Aorta (tissue), 5 donors: ENCODE data around the gene THSD4. TPM values are rescaled to one million over a fixed set of nuclear protein-coding genes. Genes with fewer than 3 reads are reported as not detected.

Experiments used
- ATAC-seq: fragments of 200-7000 bp; cut with Tn5 transposase; one replicate; pipeline ENCODE4 v1.9.1; 2022; ENCODE audit warnings: moderate library complexity; ENCODE audit not compliant: low FRiP score
- DNase-seq, 2 donors: peaks; one replicate each; pipeline ENCODE4 v3.0.0-alpha.2; 2020
- H3K27ac ChIP-seq, 2 donors: one replicate each; pipeline ENCODE4 v1.5.1; 2013; ENCODE audit warnings: low read length in 2 of 2, mild to moderate bottlenecking in 2 of 2, moderate library complexity in 2 of 2, control low read depth in 1 of 2, inconsistent platforms in 1 of 2, low read depth in 1 of 2
- H3K27me3 ChIP-seq, 2 donors: one replicate each; pipeline ENCODE4 v1.6.1; 2013; ENCODE audit warnings: control low read depth in 1 of 2, low read length in 1 of 2, mild to moderate bottlenecking in 1 of 2, moderate library complexity in 1 of 2; ENCODE audit not compliant: insufficient read depth in 2 of 2, control insufficient read depth in 1 of 2
- H3K36me3 ChIP-seq, 2 donors: one replicate each; pipeline ENCODE4 v1.6.1; 2013; ENCODE audit warnings: control low read depth in 1 of 2, low read length in 1 of 2, mild to moderate bottlenecking in 1 of 2; ENCODE audit not compliant: insufficient read depth in 2 of 2, control insufficient read depth in 1 of 2
- H3K4me1 ChIP-seq, 2 donors: one replicate each; pipeline ENCODE4 v1.6.1; 2013; ENCODE audit warnings: low read length in 2 of 2, control low read depth in 1 of 2, mild to moderate bottlenecking in 1 of 2, moderate library complexity in 1 of 2; ENCODE audit not compliant: insufficient read depth in 2 of 2, control insufficient read depth in 1 of 2
- H3K4me3 ChIP-seq, 2 donors: one replicate each; pipeline ENCODE4 v1.5.1; 2013; ENCODE audit warnings: low read length in 2 of 2, control low read depth in 1 of 2, mild to moderate bottlenecking in 1 of 2
- H3K9me3 ChIP-seq: one replicate; pipeline ENCODE4 v1.6.1; 2013; ENCODE audit warnings: mild to moderate bottlenecking, low read length; ENCODE audit not compliant: control insufficient read depth
- WGBS, 2 donors: extraction: QIAGEN DNeasy Blood & Tissue Kit; methylation state at CpG; one replicate each; pipeline ENCODE4 v1.1.7; 2013; 5-methylcytosine and 5-hydroxymethylcytosine counted together
- intact Hi-C, 2 donors: fragments of 100-400 bp; cut with DNase I; formaldehyde crosslinking; loops; one replicate each; pipeline versions ENCODE4 v1.14.2 to v1.15.0; 2022
- polyA plus RNA-seq, 2 donors: library from polyadenylated mRNA; stranded (reverse); fragments of 200-250 nt; gene quantifications; one replicate each; pipeline ENCODE4 v1.2.3, GENCODE V29; 2013
- total RNA-seq, 2 donors: library from RNA; stranded (reverse); fragmentation: NEBNext Ultra II Directional; extraction: Animal tissue kit (Norgen Biotek cat#: 25700); gene quantifications; one replicate each; pipeline ENCODE4 v1.2.1, GENCODE V29; 2021
- donor health status: healthy with polysubstance abuse.
- donor health status: Bipolar disorder and iron deficiency.
- donor health status: DM: no; HTN: no; CAD: no.
- donor health status: DM: no; HTN: no; CAD: no.
- donor health status: DM: yes; HTN: yes; CAD: no.

THSD4 gene
- total and polyA plus RNA-seq, 4 donors: 6.3 to 143 (median 30.3) TPM

DNA sequence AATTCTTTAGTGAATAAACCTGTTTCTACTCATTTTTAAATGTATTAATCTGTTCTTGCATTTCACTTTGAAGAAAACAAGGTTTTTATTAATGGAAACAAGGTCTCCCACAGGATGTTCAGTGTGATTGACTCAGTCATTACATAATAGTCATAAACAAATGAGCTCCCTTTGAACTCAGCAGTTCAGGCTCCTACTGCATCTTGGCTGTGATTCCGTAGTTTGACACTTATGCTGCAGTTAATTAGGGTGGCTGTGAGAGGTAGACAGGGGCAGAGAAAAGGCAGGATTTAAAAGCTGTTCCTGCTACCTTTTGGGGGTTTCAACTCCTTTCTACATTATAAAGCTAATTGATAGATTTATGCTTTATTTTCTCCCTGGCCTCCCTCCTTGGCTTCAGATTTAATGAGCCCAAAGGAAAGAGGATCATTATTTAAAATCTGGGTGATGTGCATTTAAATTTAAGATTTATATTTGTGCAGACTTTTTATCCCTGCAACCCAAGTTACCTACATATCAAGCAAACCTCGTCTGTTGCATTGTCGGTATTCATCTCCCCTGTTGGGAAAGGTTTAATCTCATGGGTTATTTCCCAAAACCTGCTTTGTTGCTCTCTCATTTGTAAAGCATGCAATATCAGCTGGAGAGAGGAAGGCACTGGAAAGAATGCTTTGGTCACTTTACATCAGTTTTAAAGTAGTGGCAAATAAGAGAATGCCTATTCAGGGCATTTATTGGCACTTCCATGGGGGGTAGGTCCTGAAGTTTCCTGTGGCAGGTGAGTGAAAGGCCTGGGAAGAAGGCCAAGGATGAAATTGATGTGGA is 350.1 kb downstream of the THSD4 start:
- Histone ChIP-seq H3K27me3 (no peaks in the 10 kb centered on the region), H3K4me3 (no peak overlapping the region), H3K27ac (no peak overlapping the region), H3K36me3 (no peaks in the 10 kb centered on the region), H3K9me3 (no peaks in the 10 kb centered on the region), H3K4me1 (no peaks in the 10 kb centered on the region)
- WGBS, 2 donors: 90 to 93% methylated on average over 3 of the region's 3 CpGs
- ATAC-seq (no peak), DNase-seq (no peak)
- intact Hi-C loops: no loop called here

DNA sequence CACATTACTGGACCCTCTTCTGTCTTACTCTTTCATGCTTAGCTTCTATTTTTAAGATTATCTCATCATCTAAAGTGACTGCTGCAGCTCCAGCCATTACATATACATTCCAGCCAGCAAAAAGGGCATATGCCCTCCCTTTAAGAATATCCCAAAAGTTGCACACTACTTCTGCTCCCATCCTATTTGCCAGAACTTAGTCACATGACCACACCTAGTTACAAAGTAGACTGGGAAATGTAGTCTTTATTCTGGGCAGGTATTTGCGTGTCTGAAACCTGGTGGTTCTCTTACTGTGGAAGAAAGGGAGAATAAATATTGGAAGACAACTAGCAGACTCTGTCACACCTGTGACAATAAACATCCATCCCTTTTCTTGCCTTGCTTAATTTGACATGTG is 353.4 kb downstream of the THSD4 start:
- WGBS, 2 donors: 96 to 99% methylated on average over 1 of the region's 1 CpG
- H3K4me1 ChIP-seq: no peaks in the 10 kb centered on the region
- no peaks in the 10 kb centered on the region for H3K27me3 ChIP-seq
- no peak overlapping the region for H3K27ac ChIP-seq
- intact Hi-C loops: no loop called here
- H3K36me3 ChIP-seq: no peaks in the 10 kb centered on the region
- ATAC-seq (no peak), DNase-seq (no peak)
- H3K4me3 ChIP-seq: no peak overlapping the region
- no peaks in the 10 kb centered on the region for H3K9me3 ChIP-seq

DNA sequence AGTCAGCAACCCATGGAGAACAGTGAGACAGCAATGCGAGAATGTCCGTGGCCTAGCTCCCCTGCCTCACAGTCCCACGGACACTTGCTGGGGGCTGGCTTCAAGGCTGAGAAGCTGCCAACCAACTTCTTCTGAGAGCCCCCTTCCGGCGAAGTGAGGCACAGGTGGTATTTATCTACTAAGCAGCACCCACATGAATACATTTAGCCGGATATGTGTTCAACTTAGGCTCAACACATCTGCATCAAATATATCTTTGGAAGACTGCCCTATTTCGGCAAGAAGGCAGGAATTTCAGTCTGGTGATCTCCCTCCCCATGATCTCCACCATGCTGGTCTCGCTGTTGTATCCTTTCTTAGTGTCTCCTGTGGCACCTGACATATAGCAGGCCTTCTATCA is 354.1 kb downstream of the THSD4 start:
- intact Hi-C loops: no loop called here
- H3K4me3 ChIP-seq: no peak overlapping the region
- no peaks in the 10 kb centered on the region for H3K9me3 ChIP-seq
- no peaks in the 10 kb centered on the region for H3K4me1 ChIP-seq
- ATAC-seq (no peak), DNase-seq (no peak)
- no peak overlapping the region for H3K27ac ChIP-seq
- no peaks in the 10 kb centered on the region for H3K27me3 ChIP-seq
- H3K36me3 ChIP-seq: no peaks in the 10 kb centered on the region
- WGBS, 2 donors: 75 to 86% methylated on average over 8 of the region's 8 CpGs

DNA sequence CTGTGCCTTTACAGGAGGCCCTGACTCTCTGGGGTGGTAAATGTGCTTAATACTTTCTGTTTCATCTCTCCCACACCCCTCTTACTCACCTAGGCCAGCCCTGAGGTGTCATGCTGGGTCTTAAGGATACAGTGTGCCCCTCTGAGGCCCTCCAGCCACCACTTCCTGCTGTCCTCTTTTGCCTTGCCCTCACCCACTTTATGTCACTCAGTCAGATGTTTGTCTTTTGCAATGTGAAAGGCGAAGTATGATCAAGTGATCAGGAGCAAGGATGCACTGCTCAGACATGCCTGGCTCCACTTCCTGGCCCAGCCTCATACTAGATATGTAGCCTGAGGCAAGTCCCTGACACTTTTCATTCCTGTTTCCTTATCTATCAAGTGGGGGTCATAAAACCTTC is 356.1 kb downstream of the THSD4 start:
- intact Hi-C loops: no loop called here
- no peaks in the 10 kb centered on the region for H3K36me3 ChIP-seq
- no peak for ATAC-seq
- no peaks in the 10 kb centered on the region for H3K27me3 ChIP-seq
- no peak for DNase-seq
- H3K4me1 ChIP-seq: no peaks in the 10 kb centered on the region
- WGBS, 2 donors: 95 to 97% methylated on average over 1 of the region's 1 CpG
- no peaks in the 10 kb centered on the region for H3K9me3 ChIP-seq
- H3K27ac ChIP-seq: no peak overlapping the region
- H3K4me3 ChIP-seq: no peak overlapping the region

DNA sequence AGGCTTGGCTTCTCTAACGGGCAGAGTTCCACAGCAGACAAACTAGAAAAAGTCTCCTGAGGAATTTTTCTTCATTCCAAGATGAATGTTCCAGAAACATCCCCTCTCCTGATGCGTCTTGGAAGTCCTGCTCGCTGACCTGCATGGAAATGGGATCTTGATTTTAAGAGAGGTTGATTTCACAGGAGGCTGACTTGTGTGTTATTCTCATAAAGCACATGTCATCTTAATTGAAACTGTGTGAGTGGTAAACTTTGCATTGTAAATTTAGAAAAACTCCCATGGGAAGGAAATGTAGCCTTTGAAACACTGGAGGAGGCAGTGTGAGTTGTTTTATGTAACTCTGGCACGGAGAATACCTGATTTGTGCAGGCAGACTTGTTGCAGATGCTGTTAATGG is 357.3 kb downstream of the THSD4 start:
- DNase-seq: no peak
- Histone ChIP-seq H3K4me1 (peaks cover 0 to 2% of the 10 kb centered on the region in 2 donors), H3K4me3 (no peak overlapping the region), H3K27ac (no peak overlapping the region), H3K36me3 (no peaks in the 10 kb centered on the region), H3K9me3 (no peaks in the 10 kb centered on the region), H3K27me3 (no peaks in the 10 kb centered on the region)
- intact Hi-C loops: no loop called here
- 47 to 62% methylated on average over 4 of the region's 4 CpGs for WGBS, 2 donors
- no peak for ATAC-seq

DNA sequence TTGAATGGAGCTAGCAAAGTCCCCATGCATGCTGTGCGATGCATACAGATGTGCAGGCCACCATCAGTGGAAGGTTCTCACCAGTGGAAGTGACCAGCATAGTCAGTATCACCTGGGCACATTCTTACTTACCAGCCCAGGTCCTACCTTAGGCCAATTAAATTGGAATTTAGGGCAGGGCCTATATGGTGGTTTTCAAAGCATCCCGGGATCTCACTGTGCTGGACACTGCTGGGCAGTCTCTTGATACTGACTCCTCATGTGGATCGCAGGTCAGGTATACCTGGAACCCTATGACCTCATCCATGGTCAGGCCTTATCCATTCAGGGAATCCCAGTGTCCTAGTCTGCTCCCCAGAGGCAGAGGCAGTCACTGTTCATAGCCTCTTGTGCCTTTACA is 358.5 kb downstream of the THSD4 start:
- WGBS, 2 donors: 97 to 99% methylated on average over 3 of the region's 3 CpGs
- no peak for ATAC-seq

DNA sequence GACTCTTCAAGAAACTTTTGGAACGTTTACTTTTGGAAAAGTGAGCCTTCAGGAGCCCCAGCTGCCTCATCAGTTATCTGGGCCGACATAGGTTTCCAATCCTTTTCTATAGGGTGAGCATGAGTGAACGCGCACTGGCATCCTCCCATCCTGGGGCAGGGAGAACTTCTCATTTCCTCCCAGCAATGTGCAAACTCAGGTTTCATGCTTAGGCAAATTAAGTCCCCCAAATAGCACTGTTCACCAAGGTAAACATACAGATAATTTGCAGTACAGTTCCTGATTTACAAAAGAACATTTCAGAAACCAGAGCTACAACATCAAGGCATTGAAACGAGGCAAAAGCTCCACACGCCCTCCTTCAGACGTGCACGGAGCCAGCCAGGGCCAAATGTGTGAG is 361.6 kb downstream of the THSD4 start:
- H3K36me3 ChIP-seq: no peaks in the 10 kb centered on the region

More for the DNA sequence above, 358.5 kb downstream of the THSD4 start:
- Histone ChIP-seq H3K27me3 (no peaks in the 10 kb centered on the region), H3K9me3 (no peaks in the 10 kb centered on the region), H3K36me3 (no peaks in the 10 kb centered on the region), H3K27ac (no peak overlapping the region), H3K4me1 (peaks cover 0 to 3% of the 10 kb centered on the region in 2 donors), H3K4me3 (no peak overlapping the region)
- intact Hi-C loops: no loop called here
- DNase-seq: no peak

DNA sequence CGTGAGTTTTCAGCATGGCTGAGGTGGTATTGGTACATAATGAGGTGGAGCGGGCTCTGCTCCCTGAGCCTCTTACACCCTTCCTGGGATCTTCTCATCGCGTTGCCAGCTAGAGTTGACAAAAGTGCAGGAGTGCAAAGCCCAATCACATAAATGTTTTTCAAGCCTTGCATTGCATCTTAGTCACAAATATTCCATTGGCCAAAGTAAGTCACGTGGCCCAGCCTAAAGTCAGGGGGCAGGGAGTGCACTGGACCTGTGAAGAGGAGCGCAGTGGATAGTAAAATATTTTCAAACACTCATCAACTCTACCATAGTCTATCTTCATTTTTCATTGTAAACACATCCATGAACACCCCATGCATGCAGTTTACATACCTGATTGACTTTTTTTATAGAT is 365.3 kb downstream of the THSD4 start:
- no peak for ATAC-seq
- no peaks in the 10 kb centered on the region for H3K36me3 ChIP-seq
- 79 to 80% methylated on average over 6 of the region's 6 CpGs for WGBS, 2 donors
- intact Hi-C loops: no loop called here
- no peak for DNase-seq
- no peaks in the 10 kb centered on the region for H3K9me3 ChIP-seq
- H3K27me3 ChIP-seq: no peaks in the 10 kb centered on the region
- peaks cover 3 to 7% of the 10 kb centered on the region in 2 donors for H3K4me1 ChIP-seq
- H3K4me3 ChIP-seq: no peak overlapping the region
- no peak overlapping the region for H3K27ac ChIP-seq

More for the DNA sequence above, 361.6 kb downstream of the THSD4 start:
- intact Hi-C loops: no loop called here
- Histone ChIP-seq H3K27me3 (no peaks in the 10 kb centered on the region), H3K9me3 (no peaks in the 10 kb centered on the region), H3K4me1 (peaks cover 0 to 3% of the 10 kb centered on the region in 2 donors), H3K27ac (no peak overlapping the region), H3K4me3 (no peak overlapping the region)
- DNase-seq (no peak), ATAC-seq (no peak)
- 61 to 72% methylated on average over 8 of the region's 8 CpGs for WGBS, 2 donors

DNA sequence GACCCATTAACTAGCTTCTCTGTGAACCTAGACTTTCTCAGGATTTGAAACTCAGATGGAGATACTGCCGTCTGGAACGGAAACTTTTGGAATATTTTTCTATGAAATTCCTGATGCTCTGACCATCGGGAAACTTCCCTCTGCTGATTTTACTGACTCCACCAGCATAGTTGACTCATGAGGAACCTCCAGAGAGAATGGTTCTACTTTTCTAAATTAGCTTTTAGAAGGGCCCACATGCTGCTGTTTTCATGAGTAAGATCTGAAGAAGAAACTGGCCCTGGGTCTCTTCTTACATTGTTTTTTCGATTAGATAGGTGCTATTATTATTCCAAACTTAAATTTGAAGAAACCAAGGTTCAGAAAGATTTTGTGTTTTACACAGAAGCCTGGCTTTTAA is 368.8 kb downstream of the THSD4 start:
- H3K27ac ChIP-seq: no peak overlapping the region
- DNase-seq (no peak), ATAC-seq (no peak)
- peaks cover 0 to 9% of the 10 kb centered on the region in 2 donors for H3K4me1 ChIP-seq
- intact Hi-C loops: no loop called here
- WGBS, 2 donors: 5 to 11% methylated on average over 4 of the region's 4 CpGs
- H3K4me3 ChIP-seq: no peak overlapping the region
- no peaks in the 10 kb centered on the region for H3K27me3 ChIP-seq
- no peaks in the 10 kb centered on the region for H3K36me3 ChIP-seq
- H3K9me3 ChIP-seq: no peaks in the 10 kb centered on the region
